K562 (cell line): ENCODE measurements around the gene POU2AF1.

Experiments used
- DNMT1 ChIP-seq: fragments of 450-650 bp; IDR thresholded peaks from 2 replicates; pipeline ENCODE4 v1.6.1; 2016; ENCODE audit warnings: antibody characterized with exemption, mild to moderate bottlenecking
- ETV1 ChIP-seq: fragments of 450-650 bp; conservative IDR thresholded peaks from 2 replicates; pipeline ENCODE4 v1.6.1; 2016; ENCODE audit warnings: missing genetic modification characterization, control low read depth, low read depth, missing compliant biosample characterization
- FOXP1 ChIP-seq: sonication (generic); formaldehyde crosslinking; IDR thresholded peaks from 2 replicates; pipeline ENCODE4 v1.8.0; 2022; ENCODE audit warnings: mild to moderate bottlenecking, missing genetic modification reagents
- HMG20A ChIP-seq: fragments of 450-650 bp; formaldehyde crosslinking; conservative IDR thresholded peaks from 2 replicates; pipeline ENCODE4 v1.4.0; 2020; ENCODE audit warnings: mild to moderate bottlenecking, mixed read lengths
- KDM4B ChIP-seq, 2 experiments: fragments of 450-650 bp in 1 of 2; sonication (generic) in 1 of 2; IDR thresholded peaks; 2 replicates each; pipeline ENCODE4 v1.6.1; 2016 to 2017; ENCODE audit warnings: borderline replicate concordance in 2 of 2, antibody characterized with exemption in 1 of 2, low read depth in 1 of 2, mild to moderate bottlenecking in 1 of 2
- ZBTB7A ChIP-seq: IDR thresholded peaks from 2 replicates; pipeline ENCODE4 v1.6.1; 2011; ENCODE audit warnings: low read depth, mild to moderate bottlenecking, low read length, moderate library complexity, borderline replicate concordance; ENCODE audit not compliant: control insufficient read depth
- ZNF274 ChIP-seq: IDR thresholded peaks from 2 replicates; pipeline ENCODE4 v1.6.1; 2011; ENCODE audit warnings: low read depth, mild to moderate bottlenecking, low read length, moderate library complexity, borderline replicate concordance
- ZNF3 ChIP-seq: fragments of 250-450 bp; sonication (Bioruptor Pico); IDR thresholded peaks from 2 replicates; pipeline ENCODE4 v1.5.0; 2021; ENCODE audit warnings: mild to moderate bottlenecking, moderate library complexity
- TF ChIP-seq, protein P1 (sequence below), 3 experiments: IDR thresholded peaks in 2 of 3; conservative IDR thresholded peaks in 1 of 3; 2 replicates each; pipeline ENCODE4 v1.5.1; 2011 to 2012; ENCODE audit warnings: low read length in 3 of 3, mild to moderate bottlenecking in 3 of 3, control low read depth in 2 of 3, improper control_type of control experiment in 1 of 3, inconsistent platforms in 1 of 3, low read depth in 1 of 3, mixed read lengths in 1 of 3, moderate library complexity in 1 of 3; ENCODE audit not compliant: insufficient read depth in 2 of 3

DNA sequence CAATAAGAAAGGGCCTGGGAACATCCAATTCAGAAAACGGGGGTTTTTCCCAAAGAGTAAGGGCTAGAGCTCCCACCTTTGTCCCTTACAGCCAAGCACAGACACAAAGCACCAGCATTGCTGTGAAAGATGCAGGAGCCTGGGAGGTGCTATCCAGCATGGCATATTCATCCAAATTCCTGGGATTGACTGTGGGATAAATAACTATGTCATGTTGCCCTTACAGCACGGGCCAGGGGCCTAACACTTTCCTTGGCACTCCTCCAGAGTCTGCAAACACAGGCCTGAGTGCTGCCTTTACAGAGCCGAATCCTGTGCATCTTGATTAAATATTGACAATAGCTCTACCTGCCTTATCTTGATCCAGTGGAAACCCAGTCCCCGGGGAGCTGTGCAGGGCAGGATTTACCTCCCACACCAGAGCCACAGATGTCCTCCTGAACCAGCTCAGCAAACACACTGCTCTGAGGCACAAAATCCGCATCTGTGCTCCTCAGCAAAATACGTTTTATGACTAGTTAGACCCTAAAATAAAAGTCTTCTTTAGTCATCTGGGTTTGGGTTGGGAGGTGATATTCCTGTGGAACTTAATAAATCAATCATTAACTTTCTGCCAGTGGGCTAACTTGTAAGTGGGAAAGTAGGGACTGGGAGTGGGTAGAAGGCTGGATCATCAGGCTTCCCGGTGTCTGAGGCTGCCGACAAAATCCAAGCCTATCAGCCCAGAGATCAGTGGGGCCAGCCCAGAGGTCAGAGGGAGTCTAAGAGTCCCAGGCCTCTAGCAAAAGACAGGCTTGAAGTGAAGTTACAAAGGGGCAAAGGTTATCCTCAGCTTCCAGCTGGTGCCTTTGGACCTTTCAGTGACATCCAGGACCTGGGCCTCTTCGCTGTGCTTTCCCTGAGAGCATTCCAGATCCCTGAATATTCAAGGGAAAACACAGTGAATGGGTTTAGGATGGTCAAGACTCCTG is 44.3 kb downstream of the POU2AF1 start:
- TF ChIP-seq HMG20A (CRISPR knock-in tag) (no peak), ZNF274 (no peak), KDM4B (IDR thresholded peaks at IDR 0.05; ENCODE audit: borderline replicate concordance in 2 of 2, low read depth in 1 of 2) (no peak), DNMT1 (no peak), ETV1 (no peak), ZNF3 (CRISPR knock-in tag) (no peak), ZBTB7A (no peak), FOXP1 (no peak)
- TF ChIP-seq, protein P1, sequence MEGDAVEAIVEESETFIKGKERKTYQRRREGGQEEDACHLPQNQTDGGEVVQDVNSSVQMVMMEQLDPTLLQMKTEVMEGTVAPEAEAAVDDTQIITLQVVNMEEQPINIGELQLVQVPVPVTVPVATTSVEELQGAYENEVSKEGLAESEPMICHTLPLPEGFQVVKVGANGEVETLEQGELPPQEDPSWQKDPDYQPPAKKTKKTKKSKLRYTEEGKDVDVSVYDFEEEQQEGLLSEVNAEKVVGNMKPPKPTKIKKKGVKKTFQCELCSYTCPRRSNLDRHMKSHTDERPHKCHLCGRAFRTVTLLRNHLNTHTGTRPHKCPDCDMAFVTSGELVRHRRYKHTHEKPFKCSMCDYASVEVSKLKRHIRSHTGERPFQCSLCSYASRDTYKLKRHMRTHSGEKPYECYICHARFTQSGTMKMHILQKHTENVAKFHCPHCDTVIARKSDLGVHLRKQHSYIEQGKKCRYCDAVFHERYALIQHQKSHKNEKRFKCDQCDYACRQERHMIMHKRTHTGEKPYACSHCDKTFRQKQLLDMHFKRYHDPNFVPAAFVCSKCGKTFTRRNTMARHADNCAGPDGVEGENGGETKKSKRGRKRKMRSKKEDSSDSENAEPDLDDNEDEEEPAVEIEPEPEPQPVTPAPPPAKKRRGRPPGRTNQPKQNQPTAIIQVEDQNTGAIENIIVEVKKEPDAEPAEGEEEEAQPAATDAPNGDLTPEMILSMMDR (IDR thresholded peaks at IDR 0.05 in 2 of 3, conservative IDR thresholded peaks at IDR 0.05 in 1 of 3; ENCODE audit: insufficient read depth in 2 of 3, low read depth in 1 of 3, low read length in 3 of 3) = no peak
